Measurements from ENCODE around the gene CTBP2.
A peak's percentile ranks its signal among the peaks of the same experiment; 100 is the strongest.

DNA sequence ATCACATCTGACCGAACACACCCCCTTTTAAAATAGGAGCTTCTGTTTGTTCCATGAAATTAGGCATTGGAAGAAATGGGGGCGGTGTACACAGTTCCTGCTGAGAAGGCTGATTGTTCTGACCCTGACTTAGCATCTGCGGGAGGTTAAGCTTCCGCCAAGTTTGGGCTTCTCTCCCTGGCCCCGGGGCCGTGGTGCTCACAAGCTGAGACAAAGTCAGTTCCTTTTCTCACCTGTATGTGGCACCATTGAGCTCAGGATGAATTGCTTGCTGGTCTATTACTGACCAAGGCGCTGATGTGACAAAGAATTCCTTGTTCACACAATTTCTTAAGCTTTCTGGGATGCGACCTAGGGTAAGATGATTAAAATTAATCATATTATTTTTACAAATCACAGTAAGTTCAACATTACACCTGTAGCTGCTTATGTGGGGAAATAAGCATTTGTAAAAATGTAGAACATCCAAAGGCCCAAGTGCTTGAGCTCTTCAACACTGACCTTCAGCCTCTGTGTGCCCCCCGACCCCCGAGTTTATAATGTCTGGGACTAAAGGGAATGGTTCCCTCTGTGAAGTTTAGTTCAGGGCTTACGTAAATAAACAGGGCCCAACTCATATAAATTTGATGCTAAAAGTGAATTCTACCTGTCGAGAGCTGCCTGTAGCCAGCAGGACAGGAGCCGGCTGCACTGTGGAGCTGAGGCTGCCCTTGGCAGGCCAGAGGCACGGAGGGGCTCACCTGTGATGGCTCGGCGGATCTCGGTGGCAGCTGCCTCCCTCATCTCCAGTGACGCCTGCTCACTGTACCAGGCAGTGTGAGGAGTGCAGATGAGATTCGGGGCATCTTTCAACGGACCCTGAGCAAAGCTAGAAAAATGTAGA is 167.7 kb downstream of the CTBP2 start:
- TF ChIP-seq CTCF (IDR thresholded peaks at IDR 0.05; ENCODE audit: insufficient read depth, low read length, poor library complexity, severe bottlenecking), result peak; percentile 29
- no peak for TF ChIP-seq EZH2phosphoT487 (conservative IDR thresholded peaks at IDR 0.05; ENCODE audit: low read length)
